ENCODE data around the gene MITF. TPM values are rescaled to one million over a fixed set of nuclear protein-coding genes. Genes with fewer than 3 reads are reported as not detected.

The MITF gene
- total and polyA plus RNA-seq, 8 donors: 1.8 to 9.7 (median 5.5) TPM

GRCh38 chr3:69828817-69829216 lies 89.6 kb downstream of the MITF start:
- WGBS, 2 donors: 43 to 51% methylated on average over 2 of the region's 2 CpGs

GRCh38 chr3:69830147-69830546 lies 90.9 kb downstream of the MITF start:
- Histone ChIP-seq H3K4me1 (no peaks in the 10 kb centered on the region), H3K27ac (no peak overlapping the region), H3K27me3 (no peaks in the 10 kb centered on the region), H3K36me3 (no peaks in the 10 kb centered on the region), H3K9me3 (no peaks in the 10 kb centered on the region), H3K4me3 (no peak overlapping the region)
- 63 to 93% methylated on average over 3 of the region's 3 CpGs for WGBS, 2 donors
- no peak for TF ChIP-seq CTCF (IDR thresholded peaks at IDR 0.05)
- DNase-seq (no peak), FAIRE-seq (no peak), ATAC-seq (no peak)
- intact Hi-C loops (cut with DNase I): no loop called here

More at GRCh38 chr3:69828817-69829216, 89.6 kb downstream of the MITF start:
- no peak for FAIRE-seq
- Histone ChIP-seq H3K4me1 (no peaks in the 10 kb centered on the region), H3K9me3 (no peaks in the 10 kb centered on the region), H3K36me3 (no peaks in the 10 kb centered on the region), H3K27ac (no peak overlapping the region), H3K27me3 (no peaks in the 10 kb centered on the region), H3K4me3 (no peak overlapping the region)
- no peak for DNase-seq
- no peak for ATAC-seq
- intact Hi-C loops (cut with DNase I): no loop called here
- TF ChIP-seq CTCF (IDR thresholded peaks at IDR 0.05): no peak

- Histone ChIP-seq H3K4me3 (no peak overlapping the region), H3K36me3 (no peaks in the 10 kb centered on the region), H3K4me1 (no peaks in the 10 kb centered on the region), H3K27me3 (no peaks in the 10 kb centered on the region), H3K9me3 (no peaks in the 10 kb centered on the region), H3K27ac (no peak overlapping the region)
- no peak for TF ChIP-seq CTCF (IDR thresholded peaks at IDR 0.05)
- ATAC-seq (no peak), FAIRE-seq (no peak), DNase-seq (peak in 1 of 6 donors; percentile 12)
- WGBS, 2 donors: 71 to 77% methylated on average over 5 of the region's 5 CpGs
- intact Hi-C loops (cut with DNase I): no loop called here
Observed at GRCh38 chr3:69831737-69832136, 92.5 kb downstream of the MITF start.

GRCh38 chr3:69833591-69833990 lies 94.3 kb downstream of the MITF start:
- H3K27ac ChIP-seq: no peak overlapping the region
- ATAC-seq (no peak), DNase-seq (no peak), FAIRE-seq (peak; percentile 17)
- H3K9me3 ChIP-seq: no peaks in the 10 kb centered on the region
- H3K4me3 ChIP-seq: no peak overlapping the region
- no peaks in the 10 kb centered on the region for H3K27me3 ChIP-seq
- intact Hi-C loops (cut with DNase I): no loop called here
- no peaks in the 10 kb centered on the region for H3K36me3 ChIP-seq
- no peak for TF ChIP-seq CTCF (IDR thresholded peaks at IDR 0.05)
- H3K4me1 ChIP-seq: no peaks in the 10 kb centered on the region

GRCh38 chr3:69838217-69838616 lies 99.0 kb downstream of the MITF start:
- no peak for TF ChIP-seq CTCF (IDR thresholded peaks at IDR 0.05)
- DNase-seq (no peak), ATAC-seq (peak in 1 of 4 donors; percentile 21), FAIRE-seq (no peak)
- H3K9me3 ChIP-seq: no peaks in the 10 kb centered on the region
- no peaks in the 10 kb centered on the region for H3K4me1 ChIP-seq
- intact Hi-C loops (cut with DNase I): no loop called here
- no peaks in the 10 kb centered on the region for H3K27me3 ChIP-seq
- no peak overlapping the region for H3K4me3 ChIP-seq
- no peaks in the 10 kb centered on the region for H3K36me3 ChIP-seq
- H3K27ac ChIP-seq: no peak overlapping the region
- WGBS, 2 donors: 69 to 79% methylated on average over 5 of the region's 5 CpGs
